Measurements from ENCODE around the gene EMX2. TPM values are rescaled to one million over a fixed set of nuclear protein-coding genes. Genes with fewer than 3 reads are reported as not detected.

Gene EMX2
- total and polyA plus RNA-seq, 8 donors: 0.17 to 1.4 (median 0.33) TPM; not detected in 2

DNA sequence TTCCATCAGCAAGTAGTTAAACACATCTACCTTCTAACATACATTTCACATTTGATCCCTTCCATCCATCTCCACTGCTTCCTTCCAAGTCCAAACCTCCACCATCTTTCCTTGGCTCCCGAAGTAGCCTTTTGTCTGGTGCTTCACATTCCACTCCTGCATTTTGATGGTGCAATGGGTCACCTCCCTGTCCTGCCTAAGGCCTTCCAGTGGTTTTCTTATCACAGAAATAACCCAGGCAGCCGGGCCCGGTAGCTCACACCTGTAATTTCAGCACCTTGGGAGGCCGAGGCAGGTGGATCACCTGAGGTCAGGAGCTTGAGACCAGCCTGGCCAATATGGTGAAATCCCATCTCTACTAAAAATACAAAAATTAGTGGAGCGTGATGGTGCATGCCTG is 44.5 kb downstream of the EMX2 start:
- H3K27ac ChIP-seq: no peak overlapping the region
- no peaks in the 10 kb centered on the region for H3K9me3 ChIP-seq
- intact Hi-C loops (cut with DNase I): no loop called here
- H3K4me1 ChIP-seq: no peaks in the 10 kb centered on the region
- H3K27me3 ChIP-seq: peaks cover 0 to 34% of the 10 kb centered on the region in 2 donors
- TF ChIP-seq, protein P1, sequence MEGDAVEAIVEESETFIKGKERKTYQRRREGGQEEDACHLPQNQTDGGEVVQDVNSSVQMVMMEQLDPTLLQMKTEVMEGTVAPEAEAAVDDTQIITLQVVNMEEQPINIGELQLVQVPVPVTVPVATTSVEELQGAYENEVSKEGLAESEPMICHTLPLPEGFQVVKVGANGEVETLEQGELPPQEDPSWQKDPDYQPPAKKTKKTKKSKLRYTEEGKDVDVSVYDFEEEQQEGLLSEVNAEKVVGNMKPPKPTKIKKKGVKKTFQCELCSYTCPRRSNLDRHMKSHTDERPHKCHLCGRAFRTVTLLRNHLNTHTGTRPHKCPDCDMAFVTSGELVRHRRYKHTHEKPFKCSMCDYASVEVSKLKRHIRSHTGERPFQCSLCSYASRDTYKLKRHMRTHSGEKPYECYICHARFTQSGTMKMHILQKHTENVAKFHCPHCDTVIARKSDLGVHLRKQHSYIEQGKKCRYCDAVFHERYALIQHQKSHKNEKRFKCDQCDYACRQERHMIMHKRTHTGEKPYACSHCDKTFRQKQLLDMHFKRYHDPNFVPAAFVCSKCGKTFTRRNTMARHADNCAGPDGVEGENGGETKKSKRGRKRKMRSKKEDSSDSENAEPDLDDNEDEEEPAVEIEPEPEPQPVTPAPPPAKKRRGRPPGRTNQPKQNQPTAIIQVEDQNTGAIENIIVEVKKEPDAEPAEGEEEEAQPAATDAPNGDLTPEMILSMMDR (IDR thresholded peaks at IDR 0.05): no peak
- DNase-seq (no peak), ATAC-seq (no peak)
- H3K4me3 ChIP-seq: no peak overlapping the region
- no peaks in the 10 kb centered on the region for H3K36me3 ChIP-seq

DNA sequence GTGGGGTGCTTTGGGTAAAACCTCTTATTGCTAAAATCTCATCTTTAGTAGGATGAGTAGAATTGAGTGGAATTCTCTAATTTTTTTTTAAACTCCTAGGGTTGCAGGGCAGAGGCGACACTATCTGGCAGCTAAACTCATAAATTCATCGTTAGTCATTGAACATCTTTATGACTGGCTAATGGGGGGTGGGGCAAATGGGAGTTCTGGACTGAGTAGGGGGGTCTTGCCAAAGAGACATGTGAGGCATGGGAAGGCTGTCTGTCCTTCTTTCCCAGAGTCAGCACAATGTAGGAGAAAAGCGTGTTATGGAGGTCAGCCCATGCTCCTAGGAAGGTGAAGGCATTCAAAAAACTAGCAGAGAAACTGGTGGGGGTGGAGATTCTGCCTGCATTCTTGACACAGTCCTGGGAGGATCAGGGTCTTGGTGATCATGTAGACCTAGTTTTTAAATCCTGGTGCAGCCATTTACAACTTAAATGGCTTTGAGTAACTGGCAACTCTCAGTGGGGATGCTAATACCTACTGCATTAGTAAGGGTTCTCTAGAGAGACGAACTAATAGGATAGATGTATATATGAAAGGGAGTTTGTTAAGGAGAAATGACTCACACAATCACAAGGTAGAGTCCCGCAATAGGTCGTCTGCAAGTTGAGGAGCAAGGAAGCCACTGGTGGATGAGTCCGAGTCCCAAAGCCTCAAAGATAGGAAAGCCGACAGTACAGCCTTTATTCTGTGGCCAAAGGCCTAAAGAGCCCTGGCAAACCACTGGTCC is 47.7 kb downstream of the EMX2 start:
- no peaks in the 10 kb centered on the region for H3K9me3 ChIP-seq
- no peaks in the 10 kb centered on the region for H3K36me3 ChIP-seq
- H3K4me1 ChIP-seq: no peaks in the 10 kb centered on the region
- peaks cover 0 to 15% of the 10 kb centered on the region in 2 donors for H3K27me3 ChIP-seq
- TF ChIP-seq, protein P1 (IDR thresholded peaks at IDR 0.05): no peak
- no peak for DNase-seq
- no peak overlapping the region for H3K27ac ChIP-seq
- intact Hi-C loops (cut with DNase I): no loop called here
- ATAC-seq: no peak
- H3K4me3 ChIP-seq: no peak overlapping the region

DNA sequence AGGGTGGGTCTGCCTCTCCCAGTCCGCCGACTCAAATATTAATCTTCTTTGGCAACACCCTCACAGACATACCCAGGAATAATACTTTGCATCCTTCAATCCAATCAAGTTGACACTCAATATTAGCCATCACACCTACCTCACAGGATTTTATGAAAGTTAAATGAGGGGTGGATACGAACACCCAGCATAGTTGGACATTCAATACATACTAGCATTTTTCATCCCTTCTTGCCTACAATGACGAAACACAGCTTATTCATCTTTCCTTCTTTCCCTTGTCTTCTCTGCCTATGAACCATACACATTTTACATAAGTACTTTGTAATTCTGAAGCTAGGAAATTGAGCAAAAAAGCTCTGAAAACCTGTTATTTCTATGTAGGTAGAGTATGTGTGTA is 48.5 kb downstream of the EMX2 start:
- no peaks in the 10 kb centered on the region for H3K36me3 ChIP-seq
- H3K27ac ChIP-seq: no peak overlapping the region
- no peaks in the 10 kb centered on the region for H3K9me3 ChIP-seq
- TF ChIP-seq, protein P1 (IDR thresholded peaks at IDR 0.05): no peak
- no peak overlapping the region for H3K4me3 ChIP-seq
- ATAC-seq: no peak
- H3K4me1 ChIP-seq: no peaks in the 10 kb centered on the region
- no peak for DNase-seq
- H3K27me3 ChIP-seq: peaks cover 0 to 15% of the 10 kb centered on the region in 2 donors
- intact Hi-C loops (cut with DNase I): no loop called here

DNA sequence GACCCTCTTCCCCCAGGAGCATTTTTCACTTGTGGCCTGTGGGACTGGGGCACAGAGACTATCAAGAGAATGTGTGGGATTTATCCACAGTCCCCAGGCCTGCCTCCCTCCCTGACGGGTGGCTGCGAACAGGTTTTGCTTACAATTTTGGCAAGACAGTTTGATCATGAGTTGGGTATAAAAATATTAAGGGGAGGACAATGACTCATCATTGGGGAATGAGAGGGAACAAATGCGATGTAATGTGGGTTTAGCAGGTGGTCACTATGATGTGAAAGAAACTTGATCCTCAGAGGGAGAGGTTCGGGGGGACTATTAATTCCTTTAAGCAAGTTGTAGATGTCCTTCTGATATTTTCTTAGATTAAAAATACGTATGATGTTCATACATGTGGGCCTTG is 52.2 kb downstream of the EMX2 start:
- TF ChIP-seq, protein P1 (IDR thresholded peaks at IDR 0.05): no peak
- Histone ChIP-seq H3K4me1 (no peaks in the 10 kb centered on the region), H3K27ac (no peak overlapping the region), H3K9me3 (no peaks in the 10 kb centered on the region), H3K27me3 (peaks cover 0 to 26% of the 10 kb centered on the region in 2 donors), H3K4me3 (no peak overlapping the region), H3K36me3 (no peaks in the 10 kb centered on the region)
- ATAC-seq: no peak
- intact Hi-C loops (cut with DNase I): no loop called here
- DNase-seq: no peak

DNA sequence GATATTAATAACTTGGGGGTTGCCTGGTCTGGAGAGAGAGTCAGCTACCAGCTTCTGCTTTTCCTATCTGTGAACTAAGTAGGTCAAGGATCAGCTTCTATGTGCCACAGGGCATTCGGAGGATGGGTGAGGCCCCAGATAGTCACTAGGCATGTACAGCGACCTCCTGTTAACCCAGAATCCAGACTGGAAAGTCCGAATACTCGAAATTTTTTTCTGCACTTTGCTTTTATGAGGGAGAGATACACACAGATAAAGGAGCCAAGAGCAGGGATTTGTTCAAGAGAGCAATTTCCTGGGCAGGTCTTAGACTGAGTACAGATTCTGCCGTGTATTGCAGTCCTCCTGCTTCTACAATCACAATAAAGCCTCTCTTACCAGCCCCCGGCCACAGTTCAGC is 54.2 kb downstream of the EMX2 start:
- H3K4me3 ChIP-seq: no peak overlapping the region
- H3K36me3 ChIP-seq: no peaks in the 10 kb centered on the region
- no peak for DNase-seq
- TF ChIP-seq, protein P1 (IDR thresholded peaks at IDR 0.05): no peak
- H3K9me3 ChIP-seq: no peaks in the 10 kb centered on the region
- intact Hi-C loops (cut with DNase I): no loop called here
- peaks cover 0 to 30% of the 10 kb centered on the region in 2 donors for H3K27me3 ChIP-seq
- no peaks in the 10 kb centered on the region for H3K4me1 ChIP-seq
- H3K27ac ChIP-seq: no peak overlapping the region
- no peak for ATAC-seq
